Mesothelial cell of epicardium (in vitro differentiated cells): ENCODE data around the gene PLAGL2. TPM values are rescaled to one million over a fixed set of nuclear protein-coding genes. Genes with fewer than 3 reads are reported as not detected.

Experiments
- DNase-seq, 2 experiments: peaks; one replicate each; pipeline ENCODE4 v3.0.0; 2021; ENCODE audit warnings: low spot score in 2 of 2; ENCODE audit not compliant: unreplicated experiment in 2 of 2
- H3K27ac Mint-ChIP-seq: 2 replicates; pipeline ENCODE4 v1.8.0; 2021; ENCODE audit warnings: mixed read lengths
- H3K27me3 Mint-ChIP-seq: 2 replicates; pipeline ENCODE4 v1.8.0; 2021; ENCODE audit warnings: low read depth, mixed read lengths
- H3K36me3 Mint-ChIP-seq: 2 replicates; pipeline ENCODE4 v1.8.0; 2021; ENCODE audit warnings: mixed read lengths
- H3K4me1 Mint-ChIP-seq: 2 replicates; pipeline ENCODE4 v1.8.0; 2021; ENCODE audit warnings: mixed read lengths
- H3K4me3 Mint-ChIP-seq: 2 replicates; pipeline ENCODE4 v1.8.0; 2021; ENCODE audit warnings: mild to moderate bottlenecking, moderate library complexity, mixed read lengths
- H3K9me3 Mint-ChIP-seq: 2 replicates; pipeline ENCODE4 v1.8.0; 2021; ENCODE audit warnings: mixed read lengths
- total RNA-seq: library from RNA; stranded (reverse); gene quantifications from 3 replicates; pipeline ENCODE4 v1.2.1, GENCODE V29; 2021
- TF ChIP-seq, protein P1 (sequence below): fragments of 200-600 bp; sonication (generic); IDR thresholded peaks from one replicate; pipeline ENCODE4 v1.5.0; 2021; ENCODE audit warnings: antibody characterized with exemption; ENCODE audit not compliant: unreplicated experiment

PLAGL2 gene
- total RNA-seq, 1 donor from 2014 or later = 37.8 TPM

DNA sequence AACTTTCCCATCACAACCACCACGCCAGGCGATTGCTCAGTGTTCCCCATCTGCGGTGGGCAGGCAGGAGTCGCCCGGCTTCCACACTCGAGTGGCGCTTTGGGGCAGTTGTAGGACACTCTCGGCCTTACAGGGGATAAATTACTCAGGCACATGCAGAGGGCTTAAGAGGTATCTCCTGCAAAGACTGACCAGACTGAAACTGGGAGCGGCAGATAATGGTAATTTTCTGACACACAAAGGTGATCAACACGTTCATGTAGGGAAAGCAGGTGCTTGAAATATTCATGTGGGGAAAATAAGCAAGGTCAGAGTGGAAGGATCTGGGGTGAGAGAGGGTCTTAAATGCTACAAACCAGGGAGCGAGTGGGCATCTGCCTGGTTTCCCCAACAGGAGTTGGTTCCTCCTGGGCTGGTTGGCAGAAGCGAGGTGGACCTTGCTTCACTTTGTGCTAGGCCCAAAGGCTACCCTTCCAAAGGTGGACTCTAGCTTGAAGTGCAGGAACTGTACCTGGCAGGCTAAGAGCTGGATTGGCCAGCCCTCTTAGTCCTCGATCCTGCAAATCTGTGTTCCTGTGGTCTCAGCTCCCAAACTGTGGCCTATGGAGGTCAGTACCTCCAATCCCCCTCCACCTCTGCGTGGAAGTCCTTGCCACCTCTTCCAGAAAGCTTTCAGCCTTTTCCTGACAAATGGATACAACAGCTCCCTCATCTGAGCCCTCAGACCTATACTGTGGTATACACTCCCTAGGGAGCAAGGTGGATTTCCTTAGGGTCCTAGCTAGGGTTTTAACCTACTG, 16.7 kb downstream of the PLAGL2 start:
- H3K36me3 Mint-ChIP-seq = peaks cover 14% of the 10 kb centered on the region
- no peaks in the 10 kb centered on the region for H3K9me3 Mint-ChIP-seq
- peaks cover 27% of the 10 kb centered on the region for H3K4me1 Mint-ChIP-seq
- H3K4me3 Mint-ChIP-seq = peak overlapping the region; percentile 80
- TF ChIP-seq, protein P1, sequence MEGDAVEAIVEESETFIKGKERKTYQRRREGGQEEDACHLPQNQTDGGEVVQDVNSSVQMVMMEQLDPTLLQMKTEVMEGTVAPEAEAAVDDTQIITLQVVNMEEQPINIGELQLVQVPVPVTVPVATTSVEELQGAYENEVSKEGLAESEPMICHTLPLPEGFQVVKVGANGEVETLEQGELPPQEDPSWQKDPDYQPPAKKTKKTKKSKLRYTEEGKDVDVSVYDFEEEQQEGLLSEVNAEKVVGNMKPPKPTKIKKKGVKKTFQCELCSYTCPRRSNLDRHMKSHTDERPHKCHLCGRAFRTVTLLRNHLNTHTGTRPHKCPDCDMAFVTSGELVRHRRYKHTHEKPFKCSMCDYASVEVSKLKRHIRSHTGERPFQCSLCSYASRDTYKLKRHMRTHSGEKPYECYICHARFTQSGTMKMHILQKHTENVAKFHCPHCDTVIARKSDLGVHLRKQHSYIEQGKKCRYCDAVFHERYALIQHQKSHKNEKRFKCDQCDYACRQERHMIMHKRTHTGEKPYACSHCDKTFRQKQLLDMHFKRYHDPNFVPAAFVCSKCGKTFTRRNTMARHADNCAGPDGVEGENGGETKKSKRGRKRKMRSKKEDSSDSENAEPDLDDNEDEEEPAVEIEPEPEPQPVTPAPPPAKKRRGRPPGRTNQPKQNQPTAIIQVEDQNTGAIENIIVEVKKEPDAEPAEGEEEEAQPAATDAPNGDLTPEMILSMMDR = no peak
- no peak for DNase-seq
- H3K27me3 Mint-ChIP-seq = no peaks in the 10 kb centered on the region
- peak overlapping the region; percentile 47 for H3K27ac Mint-ChIP-seq

DNA sequence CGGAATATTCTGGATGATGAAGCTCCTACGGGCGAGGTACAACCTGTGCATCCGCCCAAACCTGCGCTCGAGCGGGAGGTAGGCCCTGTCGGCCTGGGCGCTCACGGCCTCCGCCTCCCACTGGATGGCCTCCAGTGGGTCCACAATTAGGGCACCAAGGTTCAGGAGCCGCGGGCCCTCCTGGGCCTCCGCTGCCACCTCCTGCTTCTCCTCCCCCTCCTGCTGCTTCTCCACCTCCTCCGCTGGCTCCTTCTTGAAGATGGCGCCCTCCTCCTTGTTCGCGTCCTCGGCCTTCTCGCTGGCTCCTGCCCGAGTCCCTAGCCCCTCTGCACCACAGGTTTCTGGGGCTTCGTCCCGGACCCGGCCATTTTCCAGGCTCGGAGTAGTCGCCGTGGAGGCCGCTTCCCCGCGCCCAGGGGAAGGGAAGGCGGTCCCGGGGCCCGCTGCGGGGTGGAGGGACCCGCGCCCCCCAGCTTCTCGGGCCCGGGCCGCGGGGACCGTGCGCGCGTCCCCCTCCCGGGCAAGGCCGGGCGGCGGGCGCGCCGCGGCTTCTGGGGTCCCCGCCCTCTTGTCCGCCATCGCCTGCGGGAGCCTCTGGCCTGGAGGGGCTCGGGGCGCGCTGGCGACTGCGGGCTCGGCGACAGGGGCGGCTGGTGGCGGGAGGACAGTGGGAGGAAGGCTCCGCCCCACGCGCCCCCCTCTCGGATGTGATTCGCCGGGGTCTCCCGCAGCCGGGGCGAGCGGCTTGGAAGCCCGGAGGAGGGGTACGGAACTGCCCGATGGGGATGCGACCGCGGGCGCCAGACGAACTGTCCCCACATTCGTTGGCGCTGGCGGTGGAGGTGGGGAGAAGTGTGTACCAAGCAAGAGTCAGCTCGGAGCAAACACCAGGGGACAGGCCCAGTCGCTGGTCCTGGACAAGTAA, 17.6 kb downstream of the PLAGL2 start:
- TF ChIP-seq, protein P1 = no peak
- peaks cover 27% of the 10 kb centered on the region for H3K4me1 Mint-ChIP-seq
- peak overlapping the region; percentile 75 for H3K27ac Mint-ChIP-seq
- no peaks in the 10 kb centered on the region for H3K27me3 Mint-ChIP-seq
- H3K9me3 Mint-ChIP-seq = no peaks in the 10 kb centered on the region
- peaks cover 9% of the 10 kb centered on the region for H3K36me3 Mint-ChIP-seq
- H3K4me3 Mint-ChIP-seq = peak overlapping the region; percentile 80
- DNase-seq = peak; percentile 34 to 76

DNA sequence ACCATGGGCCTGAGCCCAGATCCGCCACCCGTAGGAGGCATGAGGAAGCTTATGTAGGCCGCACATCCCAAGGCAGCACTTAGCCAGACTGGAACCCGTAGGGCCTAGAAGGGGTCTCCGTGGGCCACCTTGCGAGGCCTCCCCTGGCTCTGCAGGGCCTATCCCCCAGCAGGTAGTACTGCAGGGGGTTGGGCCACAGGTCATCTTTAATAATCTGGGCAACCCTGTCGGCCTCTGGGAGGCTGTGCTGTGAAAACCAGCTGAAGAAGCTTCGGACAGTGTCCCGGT, 18.5 kb downstream of the PLAGL2 start:
- H3K27ac Mint-ChIP-seq = peak overlapping the region; percentile 75
- H3K36me3 Mint-ChIP-seq = peaks cover 5% of the 10 kb centered on the region
- no peaks in the 10 kb centered on the region for H3K27me3 Mint-ChIP-seq
- H3K4me3 Mint-ChIP-seq = peak overlapping the region; percentile 78
- H3K4me1 Mint-ChIP-seq = peaks cover 27% of the 10 kb centered on the region
- DNase-seq = no peak
- TF ChIP-seq, protein P1 = no peak
- H3K9me3 Mint-ChIP-seq = no peaks in the 10 kb centered on the region

DNA sequence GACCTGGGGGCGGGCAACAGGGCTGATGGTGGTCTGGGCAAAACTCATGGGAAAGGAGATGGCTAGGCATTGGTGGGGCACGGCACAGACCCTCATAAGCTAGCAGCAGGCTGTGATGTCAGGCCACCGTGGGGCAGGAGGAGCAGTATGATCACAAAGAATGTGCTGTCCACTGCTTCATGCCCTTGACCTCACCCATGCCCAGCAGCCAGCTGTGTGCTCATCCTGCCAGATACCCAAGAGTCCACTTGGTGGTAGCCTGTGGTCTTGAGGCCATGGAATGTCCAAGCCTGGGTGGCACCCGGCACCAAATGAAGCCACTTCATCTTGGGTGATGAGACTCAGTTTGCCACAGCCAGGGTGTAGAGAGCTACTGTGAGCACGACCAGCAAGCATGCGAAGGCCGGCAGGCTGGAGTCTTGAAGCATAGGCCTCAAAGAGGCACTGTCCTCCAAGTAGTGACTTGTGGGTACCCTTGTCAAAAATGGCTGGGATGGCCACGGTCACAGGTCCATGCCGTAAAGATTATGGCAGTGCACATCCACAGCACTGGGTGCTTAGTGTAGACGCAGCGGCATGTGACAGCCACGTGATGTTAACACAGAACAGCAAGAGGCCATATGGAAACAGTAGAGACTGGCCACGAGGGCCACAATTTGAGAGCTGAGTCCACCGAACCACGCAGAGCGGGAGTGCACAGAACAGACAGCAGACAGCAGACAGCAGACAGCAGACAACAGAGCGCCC, 19.0 kb downstream of the PLAGL2 start:
- TF ChIP-seq, protein P1 = no peak
- no peak for DNase-seq
- no peaks in the 10 kb centered on the region for H3K27me3 Mint-ChIP-seq
- H3K4me3 Mint-ChIP-seq = peak overlapping the region; percentile 78
- peaks cover 2% of the 10 kb centered on the region for H3K36me3 Mint-ChIP-seq
- H3K9me3 Mint-ChIP-seq = no peaks in the 10 kb centered on the region
- peak overlapping the region; percentile 84 for H3K27ac Mint-ChIP-seq
- H3K4me1 Mint-ChIP-seq = peaks cover 27% of the 10 kb centered on the region

DNA sequence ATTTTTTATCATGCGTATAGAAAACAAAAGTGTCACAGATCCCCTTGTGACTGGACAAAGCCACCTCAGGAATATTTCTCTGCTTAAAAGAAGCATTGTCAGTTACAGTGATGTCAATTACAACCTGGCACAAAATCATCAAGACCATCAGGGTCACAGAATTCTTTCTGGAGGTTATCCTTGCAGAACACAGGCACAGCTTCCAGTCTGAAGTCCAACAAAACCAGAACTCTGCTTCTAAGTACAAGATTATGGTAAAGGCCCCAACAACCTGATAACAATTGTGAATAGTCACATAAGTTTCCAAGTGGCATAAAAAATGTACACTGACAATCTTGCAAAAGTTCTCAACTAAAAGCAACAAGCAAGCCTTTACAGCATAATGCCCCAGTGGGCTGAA, 21.0 kb downstream of the PLAGL2 start:
- H3K4me1 Mint-ChIP-seq = peaks cover 27% of the 10 kb centered on the region
- H3K36me3 Mint-ChIP-seq = peaks cover 2% of the 10 kb centered on the region
- no peak overlapping the region for H3K4me3 Mint-ChIP-seq
- no peaks in the 10 kb centered on the region for H3K9me3 Mint-ChIP-seq
- TF ChIP-seq, protein P1 = no peak
- no peak for DNase-seq
- H3K27me3 Mint-ChIP-seq = no peaks in the 10 kb centered on the region
- no peak overlapping the region for H3K27ac Mint-ChIP-seq
